Measurements from ENCODE around the gene TANK.

TANK gene

GRCh38 chr2:161245671-161246070 is 85.4 kb downstream of the TANK start:
- H3K27me3 ChIP-seq (ENCODE audit: insufficient read depth, poor library complexity, severe bottlenecking) = no peaks in the 10 kb centered on the region
- H3K4me1 ChIP-seq (ENCODE audit: insufficient read depth, poor library complexity, severe bottlenecking) = peaks cover 5% of the 10 kb centered on the region
- no peak overlapping the region for H3K27ac ChIP-seq (ENCODE audit: poor library complexity, severe bottlenecking)
- ATAC-seq (ENCODE audit: low read depth) = no peak
- TF ChIP-seq, protein P1, sequence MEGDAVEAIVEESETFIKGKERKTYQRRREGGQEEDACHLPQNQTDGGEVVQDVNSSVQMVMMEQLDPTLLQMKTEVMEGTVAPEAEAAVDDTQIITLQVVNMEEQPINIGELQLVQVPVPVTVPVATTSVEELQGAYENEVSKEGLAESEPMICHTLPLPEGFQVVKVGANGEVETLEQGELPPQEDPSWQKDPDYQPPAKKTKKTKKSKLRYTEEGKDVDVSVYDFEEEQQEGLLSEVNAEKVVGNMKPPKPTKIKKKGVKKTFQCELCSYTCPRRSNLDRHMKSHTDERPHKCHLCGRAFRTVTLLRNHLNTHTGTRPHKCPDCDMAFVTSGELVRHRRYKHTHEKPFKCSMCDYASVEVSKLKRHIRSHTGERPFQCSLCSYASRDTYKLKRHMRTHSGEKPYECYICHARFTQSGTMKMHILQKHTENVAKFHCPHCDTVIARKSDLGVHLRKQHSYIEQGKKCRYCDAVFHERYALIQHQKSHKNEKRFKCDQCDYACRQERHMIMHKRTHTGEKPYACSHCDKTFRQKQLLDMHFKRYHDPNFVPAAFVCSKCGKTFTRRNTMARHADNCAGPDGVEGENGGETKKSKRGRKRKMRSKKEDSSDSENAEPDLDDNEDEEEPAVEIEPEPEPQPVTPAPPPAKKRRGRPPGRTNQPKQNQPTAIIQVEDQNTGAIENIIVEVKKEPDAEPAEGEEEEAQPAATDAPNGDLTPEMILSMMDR (IDR thresholded peaks at IDR 0.05; ENCODE audit: poor library complexity, severe bottlenecking) = no peak
- DNase-seq (ENCODE audit: low spot score) = no peak
- H3K36me3 ChIP-seq (ENCODE audit: low read depth) = peaks cover 4% of the 10 kb centered on the region; the same call in 1 of the 2 replicates
- H3K4me3 ChIP-seq (ENCODE audit: severe bottlenecking) = no peak overlapping the region
- H3K9me3 ChIP-seq (ENCODE audit: severe bottlenecking) = no peaks in the 10 kb centered on the region

DNA sequence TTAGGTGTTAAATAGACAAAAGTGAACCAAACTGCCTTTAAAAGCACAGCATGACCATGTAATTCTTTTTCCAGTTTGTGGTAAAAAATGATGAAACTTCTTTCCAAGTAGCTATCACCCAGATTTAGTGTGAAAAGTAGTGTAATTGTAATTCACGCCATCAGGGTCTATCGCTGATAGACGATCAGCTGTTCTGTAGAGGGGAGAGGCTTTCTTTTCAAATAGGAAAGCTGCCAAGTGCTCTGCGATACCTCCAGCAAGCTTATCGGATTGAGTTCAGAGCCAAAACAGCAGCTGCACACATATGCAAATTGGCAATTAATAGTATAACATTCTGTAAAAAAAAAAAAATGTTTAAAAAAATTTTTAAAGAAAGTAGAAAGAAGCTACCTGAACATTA is 86.1 kb downstream of the TANK start:
- TF ChIP-seq, protein P1 (IDR thresholded peaks at IDR 0.05; ENCODE audit: poor library complexity, severe bottlenecking) = no peak
- H3K9me3 ChIP-seq (ENCODE audit: severe bottlenecking) = no peaks in the 10 kb centered on the region
- H3K27ac ChIP-seq (ENCODE audit: poor library complexity, severe bottlenecking) = no peak overlapping the region
- DNase-seq (ENCODE audit: low spot score) (no peak), ATAC-seq (ENCODE audit: low read depth) (no peak)
- H3K4me3 ChIP-seq (ENCODE audit: severe bottlenecking) = no peak overlapping the region
- H3K36me3 ChIP-seq (ENCODE audit: low read depth) = peaks cover 4% of the 10 kb centered on the region; the same call in 1 of the 2 replicates
- H3K4me1 ChIP-seq (ENCODE audit: insufficient read depth, poor library complexity, severe bottlenecking) = peaks cover 5% of the 10 kb centered on the region
- H3K27me3 ChIP-seq (ENCODE audit: insufficient read depth, poor library complexity, severe bottlenecking) = no peaks in the 10 kb centered on the region

GRCh38 chr2:161250864-161251436 is 90.7 kb downstream of the TANK start:
- H3K36me3 ChIP-seq (ENCODE audit: low read depth) = peaks cover 4% of the 10 kb centered on the region; the same call in 1 of the 2 replicates
- no peak overlapping the region for H3K4me3 ChIP-seq (ENCODE audit: severe bottlenecking)
- DNase-seq (ENCODE audit: low spot score) (no peak), ATAC-seq (ENCODE audit: low read depth) (peak; percentile 99)
- no peaks in the 10 kb centered on the region for H3K27me3 ChIP-seq (ENCODE audit: insufficient read depth, poor library complexity, severe bottlenecking)
- H3K4me1 ChIP-seq (ENCODE audit: insufficient read depth, poor library complexity, severe bottlenecking) = peaks cover 2% of the 10 kb centered on the region
- TF ChIP-seq, protein P1 (IDR thresholded peaks at IDR 0.05; ENCODE audit: poor library complexity, severe bottlenecking) = peak; percentile 94
- no peak overlapping the region for H3K27ac ChIP-seq (ENCODE audit: poor library complexity, severe bottlenecking)
- H3K9me3 ChIP-seq (ENCODE audit: severe bottlenecking) = no peaks in the 10 kb centered on the region

- H3K4me3 ChIP-seq (ENCODE audit: severe bottlenecking) = no peak overlapping the region
- H3K9me3 ChIP-seq (ENCODE audit: severe bottlenecking) = no peaks in the 10 kb centered on the region
- H3K27me3 ChIP-seq (ENCODE audit: insufficient read depth, poor library complexity, severe bottlenecking) = no peaks in the 10 kb centered on the region
- no peak overlapping the region for H3K27ac ChIP-seq (ENCODE audit: poor library complexity, severe bottlenecking)
- DNase-seq (ENCODE audit: low spot score) (no peak), ATAC-seq (ENCODE audit: low read depth) (no peak)
- no peaks in the 10 kb centered on the region for H3K4me1 ChIP-seq (ENCODE audit: insufficient read depth, poor library complexity, severe bottlenecking)
- TF ChIP-seq, protein P1 (IDR thresholded peaks at IDR 0.05; ENCODE audit: poor library complexity, severe bottlenecking) = no peak
- H3K36me3 ChIP-seq (ENCODE audit: low read depth) = no peaks in the 10 kb centered on the region
Measured at GRCh38 chr2:161257123-161257952, 97.1 kb downstream of the TANK start.

DNA sequence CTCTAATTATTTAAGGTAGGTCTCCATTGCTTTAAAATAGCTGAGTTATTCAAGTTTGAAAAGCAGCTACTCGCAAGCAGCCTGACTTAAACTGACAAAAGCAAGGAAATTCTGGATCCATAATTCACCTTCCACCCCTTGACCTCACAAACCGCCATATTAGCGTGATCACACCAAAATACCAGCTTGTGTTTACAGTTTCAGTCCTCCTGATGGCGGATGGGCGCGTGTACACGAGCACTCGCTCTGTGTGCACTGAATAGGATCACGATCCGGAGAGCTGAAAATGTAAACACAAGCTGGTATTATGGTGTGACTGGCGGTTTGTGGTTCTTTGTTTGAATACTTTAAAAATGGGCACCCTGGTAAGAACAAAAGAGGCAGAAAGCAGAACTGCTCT is 105.6 kb downstream of the TANK start:
- Histone ChIP-seq H3K27me3 (ENCODE audit: insufficient read depth, poor library complexity, severe bottlenecking) (no peaks in the 10 kb centered on the region), H3K4me1 (ENCODE audit: insufficient read depth, poor library complexity, severe bottlenecking) (no peaks in the 10 kb centered on the region), H3K4me3 (ENCODE audit: severe bottlenecking) (no peak overlapping the region), H3K9me3 (ENCODE audit: severe bottlenecking) (no peaks in the 10 kb centered on the region), H3K36me3 (ENCODE audit: low read depth) (no peaks in the 10 kb centered on the region), H3K27ac (ENCODE audit: poor library complexity, severe bottlenecking) (no peak overlapping the region)
- no peak for ATAC-seq (ENCODE audit: low read depth)
- no peak for DNase-seq (ENCODE audit: low spot score)
- TF ChIP-seq, protein P1 (IDR thresholded peaks at IDR 0.05; ENCODE audit: poor library complexity, severe bottlenecking) = no peak
